CD4-positive, alpha-beta T cell treated with Interleukin-21 for 1 hour (primary cell): ENCODE results near the gene CERK.
"Not testable (repeated sequence)": the region's sequence is repeated elsewhere in the genome, so short reads cannot be mapped to it uniquely, and the experiment has no call there.

Experiments
- DNase-seq: peaks from one replicate; pipeline ENCODE4 v3.0.0-alpha.2; 2020

Gene CERK

DNA sequence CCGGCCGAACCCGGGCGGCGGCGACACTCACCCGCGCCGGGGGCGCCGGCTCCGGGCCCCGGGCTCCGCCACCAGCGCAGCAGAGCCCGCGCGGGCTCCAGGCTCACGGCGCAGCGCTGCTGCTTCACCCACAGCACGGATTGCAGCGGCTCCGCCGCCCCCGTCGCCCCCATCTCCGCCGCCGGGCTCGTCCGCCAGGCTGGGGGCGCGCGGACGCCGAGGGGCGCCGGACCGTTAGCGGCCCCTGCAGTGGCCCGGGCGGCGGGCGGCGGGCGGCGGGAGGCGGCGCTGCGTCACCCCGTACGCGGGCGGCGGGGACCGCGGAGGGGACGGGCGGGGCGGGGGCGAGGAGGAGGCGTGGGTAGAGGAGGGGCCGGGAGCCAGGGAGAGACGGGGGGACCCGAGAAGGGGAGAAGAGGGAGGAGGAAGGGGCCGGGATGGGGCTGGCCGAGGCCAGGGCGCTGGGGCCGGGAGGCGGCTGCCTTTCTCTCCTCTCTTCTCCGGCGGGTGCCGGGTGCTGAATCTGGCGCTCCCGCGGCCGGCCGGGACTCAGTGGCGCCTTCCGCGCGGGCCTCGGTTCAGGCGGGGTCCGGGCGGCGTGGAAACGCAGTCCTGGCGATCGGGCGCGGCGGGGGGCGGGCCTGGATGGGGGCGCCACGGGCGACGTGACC, at the start of gene CERK:
CERK (minus strand) TSS at position 277 of the 671 bp plus-strand sequence; CDS start at position 173, 104 bp downstream.
- peak; percentile 74 for DNase-seq

DNA sequence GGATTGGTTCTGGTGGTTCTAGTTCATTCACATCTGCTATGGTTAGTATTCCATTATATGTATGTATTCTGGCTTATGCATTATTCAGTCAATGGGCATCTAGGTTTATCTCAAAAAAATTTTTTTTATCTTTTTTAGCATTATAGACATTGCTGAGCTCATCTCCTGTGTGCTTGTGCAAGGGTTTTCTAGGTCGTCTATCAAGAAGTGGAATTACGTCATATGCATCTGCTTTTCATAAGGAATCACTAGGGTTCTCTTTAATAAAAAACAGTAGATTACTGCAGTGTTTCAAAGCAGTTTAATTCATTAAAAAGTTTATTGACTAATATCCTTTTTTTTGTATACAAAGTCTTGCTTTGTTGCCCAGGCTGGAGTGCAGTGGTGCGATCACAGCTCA, 45.7 kb upstream of the CERK start:
- no peak for DNase-seq

DNA sequence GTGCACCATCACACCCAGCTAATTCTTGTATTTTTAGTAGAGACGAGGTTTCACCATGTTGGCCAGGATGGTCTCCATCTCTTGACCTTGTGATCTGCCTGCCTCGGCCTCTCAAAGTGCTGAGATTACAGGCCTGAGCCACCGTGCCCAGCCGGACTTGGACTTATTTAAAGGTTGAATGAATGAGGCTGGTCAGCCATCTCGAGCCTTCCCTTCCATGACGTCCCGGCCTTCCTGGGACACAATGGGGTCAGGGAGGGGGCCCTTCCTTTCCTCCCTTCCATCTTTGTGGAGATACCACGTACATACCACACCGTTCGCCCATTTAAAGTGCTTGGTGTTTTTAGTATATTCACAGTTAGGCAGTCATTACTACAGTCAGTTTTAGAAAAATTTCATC, 44.1 kb upstream of the CERK start:
- DNase-seq, result not testable (repeated sequence)

GRCh38 chr22:46781291-46781690, 43.2 kb upstream of the CERK start:
- DNase-seq, result no peak

GRCh38 chr22:46780453-46780852, 42.4 kb upstream of the CERK start:
- DNase-seq, result no peak

GRCh38 chr22:46779651-46780050, 41.6 kb upstream of the CERK start:
- DNase-seq, result no peak

- DNase-seq, result no peak
Observed at GRCh38 chr22:46779023-46779422, 41.0 kb upstream of the CERK start.

- no peak for DNase-seq
Observed at GRCh38 chr22:46777609-46777970, 39.5 kb upstream of the CERK start.

- DNase-seq, result no peak
Observed at GRCh38 chr22:46776876-46777608, 39.0 kb upstream of the CERK start.

- DNase-seq, result no peak
Observed at GRCh38 chr22:46775850-46776826, 38.1 kb upstream of the CERK start.

DNA sequence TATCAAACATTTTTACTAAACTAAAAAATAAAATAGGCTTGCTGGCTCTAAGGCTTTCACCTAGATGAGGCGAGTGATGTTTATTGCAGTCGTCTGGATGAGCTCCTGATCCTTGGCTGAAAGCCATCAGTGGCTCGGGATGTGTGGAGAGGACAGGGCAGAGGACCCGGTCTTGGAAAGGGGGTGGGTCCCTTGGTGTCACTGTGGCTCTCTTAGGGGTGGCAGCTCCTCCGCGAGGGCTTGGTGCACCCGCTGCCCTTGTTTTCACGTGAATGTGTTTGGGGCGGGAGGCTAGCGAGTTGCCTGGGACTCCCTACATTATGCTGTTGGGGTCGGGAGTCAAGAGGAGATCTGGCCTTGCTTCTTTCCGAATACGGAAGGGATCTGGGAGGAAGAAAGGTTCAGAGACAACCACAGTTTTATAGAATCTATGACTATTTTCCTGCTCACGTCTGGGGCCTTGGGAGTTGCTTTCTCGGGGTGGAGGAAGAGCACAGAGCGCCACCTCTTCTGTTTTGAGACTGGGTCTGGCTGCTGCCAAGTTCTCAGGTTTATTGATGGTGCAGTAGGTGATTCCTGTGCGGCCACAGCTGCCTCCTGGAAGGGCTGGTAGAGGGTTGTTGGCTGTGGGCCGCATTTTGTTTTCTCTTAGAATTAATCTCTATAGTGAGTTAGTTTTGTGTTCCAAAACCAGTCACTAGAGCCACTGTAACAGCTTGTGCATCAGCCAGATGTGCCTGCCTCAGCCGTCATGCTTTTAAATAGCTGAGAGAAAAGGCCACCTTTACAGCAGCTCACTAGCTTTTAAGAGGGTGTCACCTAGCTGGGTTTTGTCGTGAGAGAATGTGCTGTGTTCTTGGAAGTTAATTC, 37.2 kb upstream of the CERK start:
- no peak for DNase-seq

DNA sequence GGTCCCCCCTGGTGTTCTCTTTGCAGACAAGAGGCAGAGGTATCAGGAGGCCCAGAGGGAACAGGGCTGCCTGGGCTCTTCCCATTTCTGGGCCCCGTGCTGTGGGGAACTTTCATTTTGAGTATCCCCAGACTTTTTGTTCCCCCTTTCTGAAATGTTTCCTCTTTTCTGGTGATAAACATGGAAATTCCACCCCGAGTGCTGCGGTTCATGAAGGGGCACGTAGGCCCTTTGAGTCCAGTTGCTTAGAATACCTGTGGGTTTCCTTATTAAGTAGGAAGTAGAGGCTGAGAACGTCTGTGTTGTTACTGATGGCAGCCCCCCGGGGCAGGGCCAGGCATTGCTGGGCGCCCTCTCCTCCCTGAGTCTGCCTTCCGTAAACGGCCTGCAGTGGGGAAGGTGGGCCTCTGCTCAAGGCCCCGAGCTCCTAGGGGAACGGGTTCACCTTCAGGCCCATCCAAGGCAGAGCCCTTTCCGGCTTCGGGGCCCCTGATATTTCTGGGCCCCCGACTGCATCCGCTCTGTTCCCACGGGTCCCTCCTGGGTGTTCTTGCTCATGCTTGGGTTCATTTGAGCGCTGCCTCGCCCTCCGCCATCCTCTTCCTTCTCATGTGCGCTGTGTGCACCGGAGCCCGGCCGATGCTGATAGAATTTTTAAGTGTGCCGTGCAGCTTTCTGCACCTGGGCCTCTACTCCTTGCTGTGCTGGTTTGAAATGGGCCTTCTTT, 36.4 kb upstream of the CERK start:
- peak; percentile 37 for DNase-seq

DNA sequence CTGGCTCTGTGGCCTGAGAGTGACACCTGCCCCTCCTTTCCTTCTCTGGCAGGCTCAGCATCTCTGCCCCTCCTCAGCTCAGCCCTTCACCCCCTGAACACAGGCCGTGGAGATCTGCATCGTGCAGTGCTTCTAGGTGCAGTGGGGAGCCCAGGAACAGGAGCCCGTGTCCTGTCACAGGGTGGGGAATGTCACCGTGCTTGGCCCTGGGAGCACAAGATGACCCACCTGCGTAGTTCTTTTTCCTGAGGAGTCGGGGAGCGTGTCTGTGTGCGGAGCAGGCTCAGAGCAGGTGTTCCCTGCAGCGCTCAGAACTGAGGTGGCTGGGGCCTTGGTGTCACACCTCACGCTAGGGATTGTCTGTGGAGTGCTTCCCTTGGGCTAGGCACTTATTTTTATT, 35.0 kb upstream of the CERK start:
- no peak for DNase-seq

- DNase-seq, result no peak
Observed at GRCh38 chr22:46770726-46771125, 32.7 kb upstream of the CERK start.

DNA sequence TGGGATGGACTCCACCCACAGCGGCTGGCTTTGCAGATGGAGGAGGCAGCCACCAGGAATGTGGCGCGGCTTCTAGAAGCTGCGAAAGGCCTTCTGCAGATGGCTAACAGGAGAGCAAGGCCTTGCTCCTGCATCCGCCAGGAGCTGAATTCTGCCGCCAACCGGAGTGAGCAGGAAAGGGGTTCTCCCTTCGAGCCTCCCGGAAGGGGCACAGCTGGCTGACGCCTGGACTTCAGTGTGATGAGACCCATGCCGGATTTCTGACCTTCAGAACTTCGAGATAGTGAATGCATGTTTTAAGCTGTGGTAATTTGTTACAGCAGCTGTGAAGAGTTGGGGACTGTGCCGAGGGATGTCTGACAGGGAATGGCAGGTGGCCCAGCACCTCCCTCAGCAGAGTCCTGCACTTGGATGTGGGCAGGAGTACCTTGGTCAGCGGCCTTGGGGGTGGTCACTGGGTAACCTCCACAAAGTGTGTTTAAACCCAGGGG, 32.1 kb upstream of the CERK start:
- DNase-seq, result no peak

GRCh38 chr22:46769706-46770105, 31.7 kb upstream of the CERK start:
- DNase-seq, result no peak

DNA sequence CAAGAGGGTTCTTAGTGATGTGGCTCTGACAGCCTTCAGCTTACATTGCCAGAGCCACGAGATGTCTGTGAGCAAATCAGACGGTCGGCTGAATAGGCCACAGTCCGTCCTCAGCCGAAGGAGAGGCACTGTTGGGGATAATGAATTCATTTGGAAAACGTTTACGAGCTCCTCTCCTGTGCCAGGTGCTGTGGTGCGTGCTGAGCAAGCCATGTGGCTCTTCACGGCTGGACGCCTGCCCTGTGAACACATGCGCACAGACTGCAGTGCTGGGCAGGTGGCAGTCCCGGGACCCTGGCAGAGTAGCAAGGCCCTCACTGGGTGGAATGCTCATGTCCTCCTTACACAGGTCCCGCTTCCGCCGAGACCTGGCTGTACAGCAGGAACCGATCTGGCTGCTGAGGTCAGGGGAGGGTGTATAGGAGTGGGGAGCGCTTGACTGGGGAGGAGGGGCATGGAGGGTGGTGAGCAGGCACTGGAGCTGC, 31.2 kb upstream of the CERK start:
- DNase-seq, result no peak

GRCh38 chr22:46767249-46767985, 29.4 kb upstream of the CERK start:
- no peak for DNase-seq

DNA sequence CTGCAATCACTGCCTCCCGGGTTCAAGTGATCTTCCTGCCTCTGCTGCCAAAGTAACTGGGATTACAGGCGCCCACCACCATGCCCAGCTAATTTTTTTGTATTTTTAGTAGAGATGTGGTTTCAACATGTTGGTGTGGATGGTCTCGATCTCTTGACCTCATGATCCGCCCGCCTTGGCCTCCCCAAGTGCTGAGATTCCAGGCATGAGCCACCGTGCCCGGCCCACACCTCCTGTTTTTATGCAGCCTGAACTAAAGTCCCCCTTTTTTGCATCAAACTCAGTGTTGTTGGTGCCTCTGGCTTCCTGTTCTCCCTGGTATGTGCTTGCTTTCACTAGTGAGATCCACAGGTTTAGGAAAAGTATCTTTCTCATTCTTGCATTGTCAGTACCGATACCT, 28.6 kb upstream of the CERK start:
- DNase-seq, result no peak

- no peak for DNase-seq
Observed at GRCh38 chr22:46764779-46765485, 26.9 kb upstream of the CERK start.
